HepG2 (cell line): ENCODE measurements around the gene ZMYND8. TPM values are rescaled to one million over a fixed set of nuclear protein-coding genes. Genes with fewer than 3 reads are reported as not detected.

Experiments
- AGO2 ChIP-seq: fragments of 200-400 bp; formaldehyde crosslinking; optimal IDR thresholded peaks from 2 replicates; pipeline ENCODE3; 2017; ENCODE audit warnings: mild to moderate bottlenecking, low read depth, low read length, moderate library complexity
- AHR ChIP-seq: IDR thresholded peaks from 2 replicates; pipeline ENCODE4 v1.6.1; 2018; ENCODE audit warnings: missing genetic modification reagents, missing compliant biosample characterization
- ARHGAP35 ChIP-seq: sonication (generic); formaldehyde crosslinking; IDR thresholded peaks from 2 replicates; pipeline ENCODE4 v1.9.0; 2022; ENCODE audit warnings: mild to moderate bottlenecking, inconsistent platforms, moderate library complexity, missing genetic modification reagents, borderline replicate concordance
- CBX5 ChIP-seq: sonication (generic); formaldehyde crosslinking; IDR thresholded peaks from 2 replicates; pipeline ENCODE4 v1.4.0; 2020; ENCODE audit warnings: missing genetic modification reagents, borderline replicate concordance
- DRAP1 ChIP-seq: IDR thresholded peaks from 2 replicates; pipeline ENCODE4 v1.6.1; 2016; ENCODE audit warnings: missing genetic modification reagents, missing compliant biosample characterization
- FOXP4 ChIP-seq: sonication (generic); formaldehyde crosslinking; IDR thresholded peaks from 2 replicates; pipeline ENCODE4 v1.4.0; 2020; ENCODE audit warnings: missing genetic modification reagents
- GTF3A ChIP-seq: sonication (generic); formaldehyde crosslinking; conservative IDR thresholded peaks from 2 replicates; pipeline ENCODE4 v1.4.0; 2020; ENCODE audit warnings: mild to moderate bottlenecking, missing genetic modification reagents
- HNF1B ChIP-seq: sonication (generic); formaldehyde crosslinking; IDR thresholded peaks from 2 replicates; pipeline ENCODE4 v1.5.1; 2020; ENCODE audit warnings: mild to moderate bottlenecking, moderate library complexity, missing genetic modification reagents
- HNRNPLL ChIP-seq: fragments of 200-400 bp; formaldehyde crosslinking; IDR thresholded peaks from 2 replicates; pipeline ENCODE4 v1.6.1; 2017; ENCODE audit warnings: mild to moderate bottlenecking, low read depth, low read length; ENCODE audit not compliant: poor library complexity, severe bottlenecking
- NFKBIZ ChIP-seq: IDR thresholded peaks from 2 replicates; pipeline ENCODE4 v1.6.1; 2018; ENCODE audit warnings: missing genetic modification reagents, missing compliant biosample characterization
- RCOR2 ChIP-seq: IDR thresholded peaks from 2 replicates; pipeline ENCODE4 v1.6.1; 2016; ENCODE audit warnings: missing biosample characterization, missing genetic modification reagents
- SALL1 ChIP-seq: sonication (generic); formaldehyde crosslinking; IDR thresholded peaks from 2 replicates; pipeline ENCODE4 v1.8.0; 2022; ENCODE audit warnings: mild to moderate bottlenecking, missing genetic modification reagents
- SCMH1 ChIP-seq: sonication (generic); formaldehyde crosslinking; IDR thresholded peaks from 2 replicates; pipeline ENCODE4 v1.9.0; 2021; ENCODE audit warnings: missing genetic modification reagents, mild to moderate bottlenecking, borderline replicate concordance
- SOX6 ChIP-seq, 2 experiments: fragments of 450-650 bp in 1 of 2; sonication (generic) in 1 of 2; formaldehyde crosslinking in 1 of 2; IDR thresholded peaks; 2 replicates each; pipeline versions ENCODE4 v1.4.0 to v1.6.1; 2017 to 2020; ENCODE audit warnings: antibody characterized with exemption in 1 of 2, mild to moderate bottlenecking in 1 of 2, missing genetic modification reagents in 1 of 2
- SP2 ChIP-seq: sonication (generic); formaldehyde crosslinking; IDR thresholded peaks from 2 replicates; pipeline ENCODE4 v1.5.1; 2020; ENCODE audit warnings: mild to moderate bottlenecking, missing genetic modification reagents
- SRSF1 ChIP-seq: fragments of 200-400 bp; formaldehyde crosslinking; optimal IDR thresholded peaks from 2 replicates; pipeline ENCODE3; 2017; ENCODE audit warnings: mild to moderate bottlenecking, low read depth, low read length, moderate library complexity
- TBX2 ChIP-seq: sonication (generic); formaldehyde crosslinking; IDR thresholded peaks from 2 replicates; pipeline ENCODE4 v1.5.0; 2020; ENCODE audit warnings: missing genetic modification reagents, mild to moderate bottlenecking, borderline replicate concordance
- TCF7 ChIP-seq: sonication (generic); IDR thresholded peaks from 2 replicates; pipeline ENCODE4 v1.6.1; 2016; ENCODE audit warnings: antibody characterized with exemption, low read depth
- ZNF180 ChIP-seq: sonication (generic); formaldehyde crosslinking; IDR thresholded peaks from 2 replicates; pipeline ENCODE4 v1.4.0; 2020; ENCODE audit warnings: low read depth, missing genetic modification reagents, borderline replicate concordance
- ZNF230 ChIP-seq: sonication (generic); formaldehyde crosslinking; IDR thresholded peaks from 2 replicates; pipeline ENCODE4 v1.4.0; 2020; ENCODE audit warnings: mild to moderate bottlenecking, missing genetic modification reagents
- ZNF234 ChIP-seq: sonication (generic); formaldehyde crosslinking; conservative IDR thresholded peaks from 2 replicates; pipeline ENCODE4 v1.5.1; 2020; ENCODE audit warnings: mild to moderate bottlenecking, missing genetic modification reagents
- ZNF597 ChIP-seq: sonication (generic); formaldehyde crosslinking; IDR thresholded peaks from 2 replicates; pipeline ENCODE4 v1.5.0; 2020; ENCODE audit warnings: missing genetic modification reagents
- polyA plus RNA-seq, 8 experiments: library from polyadenylated mRNA; depleted of rRNA in 3 of 8; stranded (reverse) in 7 of 8; unstranded in 1 of 8; fragments of >200 nt; fragmentation: Illumina TruSeq in 4 of 8; extraction: Trizol in 4 of 8; gene quantifications; 2 replicates each; pipeline versions ENCODE4 v1.2.1 to v1.2.3, GENCODE V29; 2011 to 2016; ENCODE audit warnings: low read depth in 4 of 8, missing spikeins in 1 of 8, mixed read lengths in 1 of 8; ENCODE audit not compliant: insufficient read depth in 1 of 8
- total RNA-seq, 5 experiments: library from RNA; depleted of rRNA; stranded (reverse); fragments of >200 nt; fragmentation: Illumina TruSeq; extraction: Trizol; gene quantifications; 2 replicates each; pipeline ENCODE4 v1.2.3, GENCODE V29; 2016; ENCODE audit warnings: low read depth in 1 of 5

The ZMYND8 gene
- total and polyA plus RNA-seq, 2 of the 13 experiments (the other 11 are each of a cell fraction or from before 2014, with no cell fraction given) = 53.9 to 84.7 TPM

GRCh38 chr20:47396762-47397476 lies 40.4 kb upstream of the ZMYND8 start (continued):
- TF ChIP-seq HNF1B (CRISPR knock-in tag) = 0 out of 2 replicates have a peak, but pooled peaks have one; percentile 28
- no peak for TF ChIP-seq SRSF1
- no peak for TF ChIP-seq ZNF597 (CRISPR knock-in tag)
- no peak for TF ChIP-seq ARHGAP35 (CRISPR knock-in tag)
- TF ChIP-seq TBX2 = peak; percentile 72; the same call in 1 of the 2 replicates
- TF ChIP-seq HNRNPLL = no peak
- no peak for TF ChIP-seq AHR (CRISPR knock-in tag)
- TF ChIP-seq FOXP4 (CRISPR knock-in tag) = peak; percentile 86
- peak; percentile 10; the same call in 1 of the 2 replicates for TF ChIP-seq ZNF180 (CRISPR knock-in tag)
- TF ChIP-seq ZNF234 (CRISPR knock-in tag) = 0 out of 2 replicates have a peak, but pooled peaks have one; percentile 38
- TF ChIP-seq SP2 (CRISPR knock-in tag) = no peak
- no peak for TF ChIP-seq AGO2
- 0 out of 2 replicates have a peak, but pooled peaks have one; percentile 31 for TF ChIP-seq CBX5 (CRISPR knock-in tag)
- no peak for TF ChIP-seq DRAP1 (CRISPR knock-in tag)
- TF ChIP-seq SALL1 (CRISPR knock-in tag) = peak; percentile 72
- TF ChIP-seq GTF3A (CRISPR knock-in tag) = no peak
- 0 out of 2 replicates have a peak, but pooled peaks have one; percentile 64 for TF ChIP-seq ZNF230 (CRISPR knock-in tag)
- no peak for TF ChIP-seq SOX6 (IDR thresholded peaks at IDR 0.05)
- TF ChIP-seq SOX6 (CRISPR knock-in tag; IDR thresholded peaks at IDR 0.05) = peak; percentile 67; the same call in 1 of the 2 replicates
- no peak for TF ChIP-seq RCOR2
- TF ChIP-seq SCMH1 (CRISPR knock-in tag) = no peak
- no peak for TF ChIP-seq NFKBIZ (CRISPR knock-in tag)
- peak; percentile 9; the same call in 1 of the 2 replicates for TF ChIP-seq TCF7
